ENCODE measurements around the gene CEP128. TPM values are rescaled to one million over a fixed set of nuclear protein-coding genes. Genes with fewer than 3 reads are reported as not detected.

CEP128 gene
- total RNA-seq, 1 experiment from 2014 or later, result 29.3 TPM

- no peak overlapping the region for H2AFZ ChIP-seq
- H3K9me2 ChIP-seq (ENCODE audit: insufficient read depth), result no peaks in the 10 kb centered on the region; the same call in 1 of the 2 replicates
- TF ChIP-seq EZH2 (IDR thresholded peaks at IDR 0.05; ENCODE audit: low read depth), result no peak
- TF ChIP-seq CTCF (conservative IDR thresholded peaks at IDR 0.05), result no peak
- H4K20me1 ChIP-seq (ENCODE audit: insufficient read depth), result no peaks in the 10 kb centered on the region
- H3K4me3 ChIP-seq, result no peak overlapping the region
- ChIA-PET CTCF (no interaction called here), POLR2A (ENCODE audit: unreplicated experiment) (no interaction called here)
- no peaks in the 10 kb centered on the region for H3K79me2 ChIP-seq (ENCODE audit: low read depth)
- no TSS peak for BruUV-seq (replicated peaks)
- H3K36me3 ChIP-seq (ENCODE audit: low read depth), result no peaks in the 10 kb centered on the region
- DNase-seq, result no peak
- H3K27ac ChIP-seq, result no peak overlapping the region
- intact Hi-C loops (cut with micrococcal nuclease; ENCODE audit: unreplicated experiment), result loop anchor here (10.0 kb wide), 1 partner anchor 513 kb away; no protein-coding TSS in a partner anchor
- no peaks in the 10 kb centered on the region for H3F3A ChIP-seq (ENCODE audit: insufficient read depth, low read depth)
- no peak overlapping the region for H3K4me2 ChIP-seq
- no peaks in the 10 kb centered on the region for H3K27me3 ChIP-seq (ENCODE audit: insufficient read depth, low read depth)
- H3K4me1 ChIP-seq (replicated peaks; ENCODE audit: insufficient read depth), result no peaks in the 10 kb centered on the region
- 0 out of 2 replicates have a peak, but pooled peaks cover 3% of the 10 kb centered on the region for H3K9me3 ChIP-seq (ENCODE audit: insufficient read depth, low read depth)
These were observed 10.0 kb upstream of the CEP128 start for GRCh38 chr14:80951491-80951890.

GRCh38 chr14:80948291-80948690, 6.8 kb upstream of the CEP128 start:
- BruUV-seq (replicated peaks), result no TSS peak
- no peaks in the 10 kb centered on the region for H3K4me1 ChIP-seq (replicated peaks; ENCODE audit: insufficient read depth)
- H3K79me2 ChIP-seq (ENCODE audit: low read depth), result no peaks in the 10 kb centered on the region
- DNase-seq, result no peak
- H3K9me3 ChIP-seq (ENCODE audit: insufficient read depth, low read depth), result no peaks in the 10 kb centered on the region
- ChIA-PET POLR2A (ENCODE audit: unreplicated experiment) (no interaction called here), CTCF (no interaction called here)
- H4K20me1 ChIP-seq (ENCODE audit: insufficient read depth), result no peaks in the 10 kb centered on the region
- H3K4me3 ChIP-seq, result no peak overlapping the region
- no peaks in the 10 kb centered on the region; the same call in 1 of the 2 replicates for H3K9me2 ChIP-seq (ENCODE audit: insufficient read depth)
- TF ChIP-seq CTCF (conservative IDR thresholded peaks at IDR 0.05) (no peak), EZH2 (IDR thresholded peaks at IDR 0.05; ENCODE audit: low read depth) (no peak)
- no peak overlapping the region for H3K27ac ChIP-seq
- no peak overlapping the region for H3K4me2 ChIP-seq
- H3K36me3 ChIP-seq (ENCODE audit: low read depth), result no peaks in the 10 kb centered on the region
- H3F3A ChIP-seq (ENCODE audit: insufficient read depth, low read depth), result no peaks in the 10 kb centered on the region
- no peak overlapping the region for H2AFZ ChIP-seq
- intact Hi-C loops (cut with micrococcal nuclease; ENCODE audit: unreplicated experiment), result no loop called here
- H3K27me3 ChIP-seq (ENCODE audit: insufficient read depth, low read depth), result no peaks in the 10 kb centered on the region

- no peak overlapping the region for H3K27ac ChIP-seq
- H3K4me2 ChIP-seq, result no peak overlapping the region
- H3K4me3 ChIP-seq, result no peak overlapping the region
- no peak overlapping the region for H2AFZ ChIP-seq
- DNase-seq, result no peak
- H3K79me2 ChIP-seq (ENCODE audit: low read depth), result no peaks in the 10 kb centered on the region
- intact Hi-C loops (cut with micrococcal nuclease; ENCODE audit: unreplicated experiment), result no loop called here
- H3K4me1 ChIP-seq (replicated peaks; ENCODE audit: insufficient read depth), result peaks cover 5% of the 10 kb centered on the region
- no peaks in the 10 kb centered on the region for H3K27me3 ChIP-seq (ENCODE audit: insufficient read depth, low read depth)
- no peaks in the 10 kb centered on the region; the same call in 1 of the 2 replicates for H3K9me2 ChIP-seq (ENCODE audit: insufficient read depth)
- no TSS peak for BruUV-seq (replicated peaks)
- TF ChIP-seq EZH2 (IDR thresholded peaks at IDR 0.05; ENCODE audit: low read depth) (no peak), CTCF (conservative IDR thresholded peaks at IDR 0.05) (no peak)
- no peaks in the 10 kb centered on the region for H4K20me1 ChIP-seq (ENCODE audit: insufficient read depth)
- H3K9me3 ChIP-seq (ENCODE audit: insufficient read depth, low read depth), result no peaks in the 10 kb centered on the region
- H3K36me3 ChIP-seq (ENCODE audit: low read depth), result no peaks in the 10 kb centered on the region
- CTCF ChIA-PET, result no interaction called here
- POLR2A ChIA-PET (ENCODE audit: unreplicated experiment), result no interaction called here
- H3F3A ChIP-seq (ENCODE audit: insufficient read depth, low read depth), result no peaks in the 10 kb centered on the region
These were observed 5.3 kb upstream of the CEP128 start for GRCh38 chr14:80946797-80947196.

Measured in PC-9 (cell line).